HEK293 (cell line): Measurements from ENCODE around the gene DUSP10.

Experiments
- CTCF ChIA-PET: fragments of 350-600 bp; formaldehyde crosslinking; extraction: SDS; loops from one replicate; lab custom pipeline; 2021; ENCODE audit warnings: antibody characterized with exemption; lab: Yijun Ruan, JAX
- POLR2A ChIA-PET: fragments of 300-600 bp; formaldehyde crosslinking; extraction: SDS; loops from one replicate; lab custom pipeline; 2020; ENCODE audit warnings: antibody characterized with exemption, inconsistent platforms; lab: Yijun Ruan, JAX
- H3K27ac ChIP-seq: fragments of 200-500 bp; sonication (Bioruptor generic); 2 replicates; pipeline ENCODE4 v1.5.1; 2014; ENCODE audit warnings: low read depth, low read length, control low read depth, inconsistent platforms; ENCODE audit errors: extremely low read depth
- H3K36me3 ChIP-seq, 2 experiments: fragments of 200-500 bp in 1 of 2; sonication (Bioruptor generic) in 1 of 2; 1 replicate in 1 of 2; 2 replicates in 1 of 2; pipeline ENCODE4 v1.5.1; 2014 to 2017; ENCODE audit warnings: inconsistent platforms in 2 of 2, low read length in 2 of 2; ENCODE audit not compliant: control insufficient read depth in 2 of 2, insufficient read depth in 1 of 2
- H3K4me1 ChIP-seq: fragments of 200-500 bp; sonication (Bioruptor generic); 2 replicates; pipeline ENCODE4 v1.5.1; 2014; ENCODE audit warnings: mild to moderate bottlenecking, low read length, inconsistent platforms; ENCODE audit not compliant: control insufficient read depth, insufficient read depth
- H3K4me3 ChIP-seq: 2 replicates; pipeline ENCODE4 v1.5.1; 2011; ENCODE audit warnings: low read depth, mild to moderate bottlenecking, control low read depth, low read length, moderate library complexity
- H3K9me3 ChIP-seq: fragments of 200-500 bp; sonication (Bioruptor generic); 2 replicates; pipeline ENCODE4 v1.5.1; 2014; ENCODE audit warnings: low read depth, low read length, inconsistent platforms; ENCODE audit not compliant: control insufficient read depth, insufficient read depth
- FEZF1 ChIP-seq: fragments of 450-650 bp; formaldehyde crosslinking; IDR thresholded peaks from 2 replicates; pipeline ENCODE4 v1.5.1; 2016; ENCODE audit warnings: missing biosample characterization, missing genetic modification characterization
- GLI4 ChIP-seq: fragments of 450-650 bp; formaldehyde crosslinking; IDR thresholded peaks from 2 replicates; pipeline ENCODE4 v1.5.1; 2016; ENCODE audit warnings: missing biosample characterization, missing genetic modification characterization
- RBAK ChIP-seq: fragments of 450-650 bp; formaldehyde crosslinking; IDR thresholded peaks from 2 replicates; pipeline ENCODE4 v1.5.1; 2016; ENCODE audit warnings: missing biosample characterization, missing genetic modification characterization
- YY1 ChIP-seq: fragments of 450-650 bp; formaldehyde crosslinking; IDR thresholded peaks from 2 replicates; pipeline ENCODE4 v1.5.1; 2018; ENCODE audit warnings: missing biosample characterization, missing genetic modification characterization
- YY2 ChIP-seq: fragments of 450-650 bp; formaldehyde crosslinking; IDR thresholded peaks from 2 replicates; pipeline ENCODE4 v1.5.1; 2016; ENCODE audit warnings: missing biosample characterization, missing genetic modification characterization
- ZBTB1 ChIP-seq: fragments of 450-650 bp; formaldehyde crosslinking; IDR thresholded peaks from 2 replicates; pipeline ENCODE4 v1.5.1; 2016; ENCODE audit warnings: missing biosample characterization, missing genetic modification characterization
- ZIC2 ChIP-seq: fragments of 450-650 bp; formaldehyde crosslinking; IDR thresholded peaks from 2 replicates; pipeline ENCODE4 v1.5.1; 2016; ENCODE audit warnings: missing biosample characterization, missing genetic modification characterization
- ZNF114 ChIP-seq: fragments of 450-650 bp; formaldehyde crosslinking; IDR thresholded peaks from 2 replicates; pipeline ENCODE4 v1.5.0; 2017; ENCODE audit warnings: missing biosample characterization, missing genetic modification characterization
- ZNF140 ChIP-seq: fragments of 450-650 bp; formaldehyde crosslinking; IDR thresholded peaks from 2 replicates; pipeline ENCODE4 v1.5.1; 2016; ENCODE audit warnings: missing biosample characterization, missing genetic modification characterization
- ZNF221 ChIP-seq: fragments of 450-650 bp; formaldehyde crosslinking; IDR thresholded peaks from 2 replicates; pipeline ENCODE4 v1.5.1; 2017; ENCODE audit warnings: missing biosample characterization, missing genetic modification characterization, borderline replicate concordance
- ZNF341 ChIP-seq: fragments of 450-650 bp; formaldehyde crosslinking; IDR thresholded peaks from 2 replicates; pipeline ENCODE4; 2016; ENCODE audit warnings: low read depth, missing biosample characterization, missing genetic modification characterization
- ZNF394 ChIP-seq: fragments of 450-650 bp; formaldehyde crosslinking; IDR thresholded peaks from 2 replicates; pipeline ENCODE4 v1.5.1; 2016; ENCODE audit warnings: missing biosample characterization, missing genetic modification characterization, mild to moderate bottlenecking, moderate library complexity, borderline replicate concordance
- ZNF514 ChIP-seq: fragments of 450-650 bp; formaldehyde crosslinking; IDR thresholded peaks from 2 replicates; pipeline ENCODE4 v1.5.1; 2016; ENCODE audit warnings: missing biosample characterization, missing genetic modification characterization
- ZNF544 ChIP-seq: fragments of 450-650 bp; formaldehyde crosslinking; IDR thresholded peaks from 2 replicates; pipeline ENCODE4 v1.5.0; 2017; ENCODE audit warnings: missing biosample characterization, missing genetic modification characterization
- ZNF768 ChIP-seq: fragments of 450-650 bp; formaldehyde crosslinking; IDR thresholded peaks from 2 replicates; pipeline ENCODE4 v1.5.1; 2018; ENCODE audit warnings: missing biosample characterization, mild to moderate bottlenecking, missing genetic modification characterization
- ZNF792 ChIP-seq: fragments of 450-650 bp; formaldehyde crosslinking; IDR thresholded peaks from 2 replicates; pipeline ENCODE4 v1.5.1; 2016; ENCODE audit warnings: missing biosample characterization, missing genetic modification characterization
- ZNF830 ChIP-seq: fragments of 450-650 bp; IDR thresholded peaks from 2 replicates; pipeline ENCODE4 v1.5.0; 2018; ENCODE audit warnings: missing biosample characterization, missing genetic modification characterization, low read depth, mild to moderate bottlenecking, moderate library complexity
- TF ChIP-seq, protein P1 (sequence below): fragments of 450-650 bp; formaldehyde crosslinking; IDR thresholded peaks from 2 replicates; pipeline ENCODE4 v1.5.1; 2016; ENCODE audit warnings: missing biosample characterization, missing genetic modification characterization
- TF ChIP-seq, protein P2 (sequence below): fragments of 450-650 bp; formaldehyde crosslinking; IDR thresholded peaks from 2 replicates; pipeline ENCODE4 v1.5.1; 2016; ENCODE audit warnings: missing biosample characterization, missing genetic modification characterization
- TF ChIP-seq, protein P3 (sequence below): fragments of 450-650 bp; formaldehyde crosslinking; IDR thresholded peaks from 2 replicates; pipeline ENCODE4 v1.5.1; 2016; ENCODE audit warnings: missing biosample characterization, missing genetic modification characterization

Gene DUSP10

DNA sequence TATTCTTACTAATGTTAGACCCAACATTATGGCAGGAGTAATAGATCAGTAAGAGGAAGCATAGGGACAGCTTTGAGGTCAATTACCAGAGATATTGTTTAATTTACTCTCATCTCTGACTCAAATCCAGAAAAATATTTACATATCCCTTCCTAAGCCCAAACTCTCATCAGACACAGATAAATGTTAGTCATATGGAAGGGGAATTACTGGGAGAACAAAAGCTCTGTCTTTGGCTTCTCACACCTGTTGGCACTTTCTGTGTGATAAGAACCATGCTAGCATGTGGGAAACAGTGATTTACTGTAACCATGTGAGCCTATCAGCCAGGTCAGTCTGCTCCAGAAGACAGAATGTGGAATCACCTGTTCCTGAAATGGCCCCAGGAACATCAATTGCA, 72.4 kb downstream of the DUSP10 start (continued):
- TF ChIP-seq, protein P1, sequence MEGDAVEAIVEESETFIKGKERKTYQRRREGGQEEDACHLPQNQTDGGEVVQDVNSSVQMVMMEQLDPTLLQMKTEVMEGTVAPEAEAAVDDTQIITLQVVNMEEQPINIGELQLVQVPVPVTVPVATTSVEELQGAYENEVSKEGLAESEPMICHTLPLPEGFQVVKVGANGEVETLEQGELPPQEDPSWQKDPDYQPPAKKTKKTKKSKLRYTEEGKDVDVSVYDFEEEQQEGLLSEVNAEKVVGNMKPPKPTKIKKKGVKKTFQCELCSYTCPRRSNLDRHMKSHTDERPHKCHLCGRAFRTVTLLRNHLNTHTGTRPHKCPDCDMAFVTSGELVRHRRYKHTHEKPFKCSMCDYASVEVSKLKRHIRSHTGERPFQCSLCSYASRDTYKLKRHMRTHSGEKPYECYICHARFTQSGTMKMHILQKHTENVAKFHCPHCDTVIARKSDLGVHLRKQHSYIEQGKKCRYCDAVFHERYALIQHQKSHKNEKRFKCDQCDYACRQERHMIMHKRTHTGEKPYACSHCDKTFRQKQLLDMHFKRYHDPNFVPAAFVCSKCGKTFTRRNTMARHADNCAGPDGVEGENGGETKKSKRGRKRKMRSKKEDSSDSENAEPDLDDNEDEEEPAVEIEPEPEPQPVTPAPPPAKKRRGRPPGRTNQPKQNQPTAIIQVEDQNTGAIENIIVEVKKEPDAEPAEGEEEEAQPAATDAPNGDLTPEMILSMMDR = no peak
- TF ChIP-seq ZNF221 (tag by site-specific recombination) (no peak), FEZF1 (tag by site-specific recombination) (no peak)

DNA sequence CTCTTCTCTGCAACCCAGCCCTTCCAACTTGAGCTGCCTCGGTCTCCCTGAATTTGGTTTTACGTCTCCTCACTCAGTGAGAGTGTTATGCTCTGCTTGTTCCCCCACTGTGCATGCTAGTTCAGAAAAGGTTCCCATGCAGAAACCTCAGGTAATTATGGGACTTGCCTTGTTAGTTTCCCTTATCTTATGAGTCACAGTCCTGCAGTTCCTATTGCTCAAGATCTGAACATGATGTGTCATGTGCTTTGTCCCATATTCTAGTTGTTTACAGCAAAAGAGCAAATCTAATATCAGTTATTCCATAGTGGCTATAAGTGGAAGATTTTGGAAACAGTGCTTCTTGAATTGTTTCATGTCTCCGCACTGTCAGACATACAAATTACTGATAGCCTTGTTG, 74.4 kb downstream of the DUSP10 start:
- H3K4me3 ChIP-seq = no peak overlapping the region
- H3K27ac ChIP-seq = no peak overlapping the region
- H3K9me3 ChIP-seq = no peaks in the 10 kb centered on the region
- TF ChIP-seq ZIC2 (tag by site-specific recombination) = 0 out of 2 replicates have a peak, but pooled peaks have one; percentile 9
- TF ChIP-seq ZNF544 (tag by site-specific recombination) = no peak
- TF ChIP-seq ZNF768 (tag by site-specific recombination) = no peak
- TF ChIP-seq, protein P2, sequence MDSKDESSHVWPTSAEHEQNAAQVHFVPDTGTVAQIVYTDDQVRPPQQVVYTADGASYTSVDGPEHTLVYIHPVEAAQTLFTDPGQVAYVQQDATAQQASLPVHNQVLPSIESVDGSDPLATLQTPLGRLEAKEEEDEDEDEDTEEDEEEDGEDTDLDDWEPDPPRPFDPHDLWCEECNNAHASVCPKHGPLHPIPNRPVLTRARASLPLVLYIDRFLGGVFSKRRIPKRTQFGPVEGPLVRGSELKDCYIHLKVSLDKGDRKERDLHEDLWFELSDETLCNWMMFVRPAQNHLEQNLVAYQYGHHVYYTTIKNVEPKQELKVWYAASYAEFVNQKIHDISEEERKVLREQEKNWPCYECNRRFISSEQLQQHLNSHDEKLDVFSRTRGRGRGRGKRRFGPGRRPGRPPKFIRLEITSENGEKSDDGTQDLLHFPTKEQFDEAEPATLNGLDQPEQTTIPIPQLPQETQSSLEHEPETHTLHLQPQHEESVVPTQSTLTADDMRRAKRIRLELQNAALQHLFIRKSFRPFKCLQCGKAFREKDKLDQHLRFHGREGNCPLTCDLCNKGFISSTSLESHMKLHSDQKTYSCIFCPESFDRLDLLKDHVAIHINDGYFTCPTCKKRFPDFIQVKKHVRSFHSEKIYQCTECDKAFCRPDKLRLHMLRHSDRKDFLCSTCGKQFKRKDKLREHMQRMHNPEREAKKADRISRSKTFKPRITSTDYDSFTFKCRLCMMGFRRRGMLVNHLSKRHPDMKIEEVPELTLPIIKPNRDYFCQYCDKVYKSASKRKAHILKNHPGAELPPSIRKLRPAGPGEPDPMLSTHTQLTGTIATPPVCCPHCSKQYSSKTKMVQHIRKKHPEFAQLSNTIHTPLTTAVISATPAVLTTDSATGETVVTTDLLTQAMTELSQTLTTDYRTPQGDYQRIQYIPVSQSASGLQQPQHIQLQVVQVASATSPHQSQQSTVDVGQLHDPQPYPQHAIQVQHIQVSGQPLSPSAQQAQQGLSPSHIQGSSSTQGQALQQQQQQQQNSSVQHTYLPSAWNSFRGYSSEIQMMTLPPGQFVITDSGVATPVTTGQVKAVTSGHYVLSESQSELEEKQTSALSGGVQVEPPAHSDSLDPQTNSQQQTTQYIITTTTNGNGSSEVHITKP (tag by site-specific recombination) = peak; percentile 68
- TF ChIP-seq, all 188 proteins: peak for 2
- Histone ChIP-seq H3K4me1 (no peaks in the 10 kb centered on the region; the same call in 1 of the 2 replicates), H3K36me3 (no peaks in the 10 kb centered on the region)
- POLR2A ChIA-PET = no interaction called here
- CTCF ChIA-PET = interaction anchor here (0.6 to 0.9 kb wide), 2 partner anchors 503 to 1126 kb away, joined by 3 to 4 read pairs; no protein-coding TSS in a partner anchor

DNA sequence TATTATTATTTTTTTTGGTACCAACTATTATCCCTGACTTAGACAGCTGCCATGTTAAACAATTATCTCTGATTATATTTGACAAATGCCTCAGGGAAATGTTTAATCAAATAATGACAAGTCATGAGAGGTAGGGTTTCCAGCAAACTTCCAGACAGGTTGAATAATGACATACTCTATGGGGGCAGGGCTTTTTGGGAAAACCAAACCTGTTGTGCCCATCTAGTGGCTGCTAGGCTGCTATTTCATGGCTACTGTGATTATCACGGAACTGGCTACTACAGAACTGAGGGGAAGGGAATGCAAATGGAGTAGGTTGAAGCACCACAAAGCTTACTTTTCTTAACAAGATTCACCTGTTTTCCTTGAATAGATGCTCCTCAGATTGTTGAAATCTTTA, 77.6 kb downstream of the DUSP10 start:
- CTCF ChIA-PET = no interaction called here
- H3K4me3 ChIP-seq = no peak overlapping the region
- no peaks in the 10 kb centered on the region; the same call in 1 of the 2 replicates for H3K4me1 ChIP-seq
- POLR2A ChIA-PET = no interaction called here
- H3K36me3 ChIP-seq = no peaks in the 10 kb centered on the region
- no peaks in the 10 kb centered on the region for H3K9me3 ChIP-seq
- H3K27ac ChIP-seq = no peak overlapping the region
- no peak for TF ChIP-seq ZNF140
- no peak for TF ChIP-seq ZNF830
- TF ChIP-seq YY1 (tag by site-specific recombination) = no peak
- TF ChIP-seq ZNF394 (tag by site-specific recombination) = no peak
- no peak for TF ChIP-seq GLI4
- no peak for TF ChIP-seq ZBTB1 (tag by site-specific recombination)
- no peak for TF ChIP-seq ZNF114 (tag by site-specific recombination)

DNA sequence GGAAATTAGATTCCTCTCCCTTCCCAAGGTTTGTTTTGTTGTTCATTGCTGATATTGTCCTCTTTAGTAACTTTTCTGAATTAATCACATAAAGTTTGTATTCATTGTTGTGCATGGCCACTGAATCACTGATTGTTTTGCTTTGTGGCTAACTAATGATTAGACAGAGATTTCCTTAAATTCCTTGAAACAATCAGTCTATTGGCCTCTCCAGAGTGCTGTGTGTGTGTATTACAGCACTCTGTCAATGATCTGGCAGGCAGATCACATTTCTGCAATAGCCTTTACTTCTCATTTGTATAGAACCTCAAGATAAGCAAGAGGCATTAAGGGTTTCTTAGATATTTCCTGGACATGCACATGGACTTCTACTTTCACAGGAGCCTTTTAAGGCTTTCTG, 78.6 kb downstream of the DUSP10 start:
- ChIA-PET CTCF (interaction anchor here (0.6 kb wide), 1 partner anchor 280 kb away, joined by 3 read pairs; no protein-coding TSS in a partner anchor), POLR2A (no interaction called here)
- Histone ChIP-seq H3K9me3 (no peaks in the 10 kb centered on the region), H3K27ac (no peak overlapping the region), H3K36me3 (no peaks in the 10 kb centered on the region), H3K4me3 (no peak overlapping the region), H3K4me1 (no peaks in the 10 kb centered on the region; the same call in 1 of the 2 replicates)
- TF ChIP-seq ZNF514 (tag by site-specific recombination) = no peak
- no peak for TF ChIP-seq ZNF341 (tag by site-specific recombination)
- no peak for TF ChIP-seq RBAK (tag by site-specific recombination)
- TF ChIP-seq, protein P3, sequence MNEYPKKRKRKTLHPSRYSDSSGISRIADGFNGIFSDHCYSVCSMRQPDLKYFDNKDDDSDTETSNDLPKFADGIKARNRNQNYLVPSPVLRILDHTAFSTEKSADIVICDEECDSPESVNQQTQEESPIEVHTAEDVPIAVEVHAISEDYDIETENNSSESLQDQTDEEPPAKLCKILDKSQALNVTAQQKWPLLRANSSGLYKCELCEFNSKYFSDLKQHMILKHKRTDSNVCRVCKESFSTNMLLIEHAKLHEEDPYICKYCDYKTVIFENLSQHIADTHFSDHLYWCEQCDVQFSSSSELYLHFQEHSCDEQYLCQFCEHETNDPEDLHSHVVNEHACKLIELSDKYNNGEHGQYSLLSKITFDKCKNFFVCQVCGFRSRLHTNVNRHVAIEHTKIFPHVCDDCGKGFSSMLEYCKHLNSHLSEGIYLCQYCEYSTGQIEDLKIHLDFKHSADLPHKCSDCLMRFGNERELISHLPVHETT (tag by site-specific recombination) = no peak
- no peak for TF ChIP-seq YY2 (tag by site-specific recombination)
- no peak for TF ChIP-seq ZNF792 (tag by site-specific recombination)
